ENCODE measurements around the gene TTC39B. TPM values are rescaled to one million over a fixed set of nuclear protein-coding genes. Genes with fewer than 3 reads are reported as not detected.

Gene TTC39B
- total RNA-seq, 1 donor from 2014 or later, result 7.3 TPM

DNA sequence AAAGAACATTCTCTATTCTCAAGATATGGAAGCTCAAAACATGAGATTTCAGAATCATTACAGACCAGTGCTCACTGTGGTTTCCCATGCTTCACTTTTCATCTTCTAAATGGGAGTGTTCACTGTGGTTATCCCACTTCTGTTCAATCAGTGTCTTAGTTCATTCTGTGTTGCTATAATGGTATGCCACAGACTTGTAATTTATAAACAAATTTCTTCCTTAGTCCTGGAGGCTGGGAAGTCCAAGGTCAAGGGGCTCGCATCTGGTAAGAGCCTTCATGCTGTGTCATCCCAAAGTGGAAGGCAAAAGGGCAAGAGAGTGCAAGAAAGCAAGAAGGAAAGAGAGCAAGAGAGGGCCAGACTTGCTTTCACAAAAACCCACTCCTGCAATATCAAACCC, 146.3 kb downstream of the TTC39B start:
- DNase-seq, result peak; percentile 36

- DNase-seq, result no peak
Measured at GRCh38 chr9:15158064-15158463, 149.0 kb downstream of the TTC39B start.

- DNase-seq, result no peak
Measured at GRCh38 chr9:15157381-15157780, 149.6 kb downstream of the TTC39B start.

DNA sequence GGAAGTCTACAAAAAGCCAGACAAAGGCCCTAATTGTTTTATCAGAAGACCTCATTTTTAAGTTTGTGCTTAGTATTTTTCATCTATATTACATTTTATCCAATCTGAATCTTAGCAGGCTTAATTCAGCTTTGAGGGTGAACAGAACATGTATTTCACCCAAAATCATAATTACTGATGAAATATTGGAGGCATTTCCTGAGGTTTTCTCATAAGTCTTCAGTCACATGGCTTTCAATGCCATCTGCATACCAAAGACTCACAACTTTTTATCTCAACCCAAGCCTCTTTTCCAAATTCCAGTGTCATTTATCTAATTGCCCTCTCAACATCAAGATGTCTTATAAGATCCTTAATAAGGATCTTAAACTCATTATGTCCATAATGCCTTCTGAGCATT, 150.8 kb downstream of the TTC39B start:
- peak; percentile 63 for DNase-seq

DNA sequence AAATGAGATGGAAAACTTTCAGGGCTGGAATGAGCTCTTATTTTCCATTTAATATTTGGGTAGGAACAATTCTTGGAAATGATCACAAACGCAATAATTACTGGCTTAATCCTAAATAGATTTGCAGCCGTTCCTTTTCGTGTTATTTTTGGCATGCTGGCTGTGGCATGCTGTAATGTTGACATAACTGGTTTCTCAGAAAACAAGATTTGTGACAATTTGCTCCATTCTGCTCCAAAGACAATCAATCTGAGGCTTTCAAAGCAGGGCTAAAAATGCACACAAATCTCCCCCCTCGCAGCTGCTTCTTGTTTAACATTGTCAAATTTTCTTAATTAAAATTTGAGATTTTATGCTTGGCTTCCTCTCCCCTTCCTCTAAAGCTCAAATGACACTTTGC, 151.2 kb downstream of the TTC39B start:
- DNase-seq, result peak; percentile 96

DNA sequence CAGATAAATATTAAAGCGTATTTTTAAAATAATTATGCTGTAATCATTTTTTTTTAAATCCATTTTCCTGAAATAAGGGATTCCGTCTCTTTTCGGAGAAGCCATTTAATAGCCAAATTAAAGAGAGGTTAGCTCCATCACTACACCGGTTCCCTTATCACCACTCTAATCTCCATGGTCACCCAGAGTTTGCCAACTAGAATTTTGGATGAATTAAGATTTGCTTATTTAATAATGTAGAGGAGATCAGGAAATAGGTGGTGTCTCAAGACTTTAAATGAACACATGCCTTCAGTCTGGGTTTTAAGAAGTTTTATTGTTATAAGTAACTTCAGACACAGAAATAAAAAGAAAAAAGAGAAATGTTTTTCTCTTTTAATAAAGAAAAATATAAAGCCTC, 151.7 kb downstream of the TTC39B start:
- peak; percentile 45 for DNase-seq

DNA sequence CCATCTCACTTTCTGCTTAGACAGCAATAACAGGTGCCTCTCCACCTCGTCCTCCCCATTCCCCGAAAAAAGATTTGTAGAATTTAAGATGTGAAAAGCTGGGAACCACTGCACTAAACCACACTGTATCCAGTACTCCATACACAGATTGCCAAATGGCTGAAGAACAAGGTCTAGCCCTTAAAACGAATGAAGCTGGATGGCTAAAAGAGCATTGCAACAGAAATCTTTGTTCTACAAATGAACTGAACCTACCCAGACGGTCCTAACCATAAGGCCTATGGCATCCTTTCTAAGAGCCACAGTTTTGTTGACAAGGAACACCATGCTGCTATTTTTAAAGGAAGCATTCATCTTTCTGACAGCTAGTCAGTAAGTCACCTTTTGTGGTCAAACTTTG, 152.3 kb downstream of the TTC39B start:
- DNase-seq, result no peak

DNA sequence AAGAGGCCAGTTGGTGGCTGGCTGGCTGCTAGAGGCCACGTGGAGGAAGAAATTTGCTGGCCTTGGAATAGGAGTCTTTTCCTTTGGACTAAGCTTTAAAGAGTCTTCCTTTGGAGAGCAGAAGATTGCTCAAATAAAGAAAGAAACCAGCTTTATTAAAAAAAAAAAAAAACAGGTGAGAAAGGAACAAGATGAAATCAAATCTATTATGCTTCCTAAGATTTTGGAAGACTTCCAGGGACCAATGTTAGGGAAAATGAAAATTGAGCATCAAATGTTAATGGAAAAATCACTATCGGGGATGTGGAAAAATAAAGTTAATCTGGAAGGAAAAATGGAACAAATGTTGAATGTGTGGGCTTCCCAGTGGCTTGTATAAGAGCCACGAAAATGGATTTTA, 153.1 kb downstream of the TTC39B start:
- no peak for DNase-seq

GRCh38 chr9:15150939-15151338, 156.1 kb downstream of the TTC39B start:
- DNase-seq, result peak; percentile 70

GRCh38 chr9:15149450-15149849, 157.6 kb downstream of the TTC39B start:
- peak; percentile 62 for DNase-seq

DNA sequence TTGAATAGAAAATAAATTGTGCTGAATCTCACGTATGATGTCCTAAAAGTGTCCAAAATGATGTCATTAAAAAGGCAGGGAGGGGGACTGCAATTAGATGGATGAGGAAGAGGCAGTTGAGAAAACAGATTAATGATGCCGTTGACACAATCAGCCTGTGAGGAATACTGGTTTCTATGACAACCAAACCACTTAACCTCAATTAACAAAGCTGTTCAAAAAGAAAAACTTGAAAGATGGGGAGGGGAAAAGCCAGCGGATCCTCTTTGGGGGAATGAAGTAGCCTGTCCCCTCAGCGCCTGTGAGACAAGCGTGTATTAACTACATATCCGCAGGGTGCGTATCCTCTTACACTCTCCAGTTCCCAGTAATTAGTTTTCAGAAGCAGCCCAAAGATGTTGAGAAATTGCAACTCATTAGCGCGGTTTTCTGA, 160.7 kb downstream of the TTC39B start:
- no peak for DNase-seq

DNA sequence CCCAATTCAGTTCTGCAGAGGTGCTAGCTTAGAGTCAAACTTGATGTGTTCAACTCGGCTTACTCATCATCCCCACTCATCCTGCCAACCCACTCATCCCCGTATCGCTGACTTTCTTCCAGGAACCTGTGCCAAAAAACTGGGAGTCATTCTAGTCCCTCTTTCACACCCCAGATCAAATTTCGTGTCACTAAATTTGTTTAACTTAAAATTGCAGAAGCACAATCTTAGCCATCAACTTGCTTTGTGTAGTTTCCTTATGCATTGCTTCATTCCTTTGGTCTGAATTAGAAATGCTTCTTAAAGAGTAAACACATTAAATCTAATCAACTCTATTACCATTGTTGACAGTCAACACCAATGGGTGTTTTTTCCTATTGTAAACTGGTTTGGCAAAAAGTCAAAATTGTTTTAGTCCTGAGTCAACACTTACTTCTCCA, 162.4 kb downstream of the TTC39B start:
- peak; percentile 33 for DNase-seq

- DNase-seq, result peak; percentile 80
Measured at GRCh38 chr9:15142878-15143534, 164.0 kb downstream of the TTC39B start.

DNA sequence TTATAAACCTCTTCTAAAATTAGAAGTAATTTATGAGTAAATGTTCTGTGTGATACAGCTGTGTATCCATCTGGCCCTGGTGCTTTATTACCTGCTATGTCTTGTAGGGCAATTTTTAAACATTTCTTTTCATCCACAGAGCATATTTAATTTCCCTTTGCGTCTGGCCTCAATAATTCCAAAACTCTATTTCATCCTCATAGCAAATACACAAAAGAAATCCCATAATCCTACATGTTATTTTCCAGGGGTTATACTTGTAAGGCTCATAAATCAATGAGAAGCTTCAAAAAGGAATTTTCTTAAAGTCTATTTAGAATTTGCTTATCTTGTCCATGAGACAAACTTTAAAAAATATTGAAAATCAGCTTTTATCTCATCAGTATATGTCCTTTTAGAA, 167.0 kb downstream of the TTC39B start:
- DNase-seq, result no peak

- no peak for DNase-seq
Measured at GRCh38 chr9:15139469-15139868, 167.5 kb downstream of the TTC39B start.

- no peak for DNase-seq
Measured at GRCh38 chr9:15138357-15138686, 168.7 kb downstream of the TTC39B start.

- no peak for DNase-seq
Measured at GRCh38 chr9:15137658-15138356, 169.2 kb downstream of the TTC39B start.

GRCh38 chr9:15137089-15137488, 169.9 kb downstream of the TTC39B start:
- no peak for DNase-seq

DNA sequence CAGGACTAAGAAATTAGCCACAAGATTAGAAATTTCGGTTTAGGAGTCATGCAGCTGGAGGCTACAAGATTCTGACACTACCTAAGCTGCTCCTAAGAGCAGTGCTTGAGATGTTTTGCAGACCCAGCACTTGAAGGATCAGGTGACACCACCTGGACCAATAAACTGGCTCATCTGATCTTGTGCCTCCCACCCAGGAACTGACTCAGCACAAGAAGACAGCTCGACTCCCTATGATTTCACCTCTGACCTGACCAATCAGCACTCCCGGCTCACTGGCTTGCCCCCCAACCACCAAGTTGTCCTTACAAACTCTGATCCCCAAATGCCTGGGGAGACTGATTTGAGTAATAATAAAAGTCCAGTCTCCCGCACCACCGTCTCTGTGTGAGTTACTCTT, 170.4 kb downstream of the TTC39B start:
- DNase-seq, result no peak

DNA sequence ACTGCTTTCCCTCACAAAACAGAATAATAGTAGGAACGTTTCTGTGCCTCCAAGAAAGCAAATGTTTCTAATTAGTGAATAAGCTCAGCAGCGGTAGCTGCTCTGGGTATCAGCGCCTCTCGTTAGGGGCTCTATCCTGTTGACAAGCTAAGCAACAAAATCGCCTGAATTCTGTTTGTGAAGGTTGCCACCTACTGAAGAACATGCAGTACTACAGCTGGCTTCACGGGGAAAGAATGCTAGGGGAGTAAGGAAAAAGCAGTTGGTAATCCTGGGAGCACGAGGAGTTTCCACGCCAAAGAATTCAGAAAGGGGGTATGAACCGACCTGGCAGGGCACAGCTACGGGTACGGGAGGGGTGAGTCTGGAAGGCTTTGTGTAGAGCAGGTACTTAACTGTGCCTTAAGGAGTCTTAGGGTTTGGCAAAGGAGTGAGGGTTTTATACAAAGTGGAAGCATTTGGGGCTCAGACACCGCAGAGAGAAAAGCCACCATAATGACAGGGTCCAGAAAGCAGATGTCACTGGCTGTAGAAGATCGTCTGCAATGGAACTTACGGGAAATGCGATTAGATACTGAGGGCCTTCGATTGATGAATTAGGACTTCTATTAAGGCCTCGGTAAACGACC, 171.7 kb downstream of the TTC39B start:
- peak; percentile 84 for DNase-seq

DNA sequence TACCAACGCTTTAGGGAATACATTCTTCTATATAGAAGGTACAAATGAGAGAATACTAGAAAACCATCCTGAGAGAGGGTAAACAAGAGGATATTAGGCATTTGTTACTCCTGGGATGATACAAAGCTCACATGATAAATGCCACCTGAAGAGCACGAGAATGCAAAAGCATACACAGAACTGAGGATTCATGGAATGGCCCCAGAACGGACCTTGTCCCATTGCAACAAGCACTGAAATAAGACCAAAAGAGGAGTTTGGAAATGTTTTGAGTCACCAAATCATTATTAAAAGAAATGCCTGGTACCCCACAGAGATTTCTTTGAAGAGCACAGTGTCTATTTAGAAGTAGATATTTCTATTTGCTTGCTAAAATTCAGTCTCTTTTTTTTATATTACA, 173.5 kb downstream of the TTC39B start:
- DNase-seq, result no peak

GRCh38 chr9:15132091-15132490, 174.9 kb downstream of the TTC39B start:
- DNase-seq, result no peak

- no peak for DNase-seq
Measured at GRCh38 chr9:15131094-15131493, 175.9 kb downstream of the TTC39B start.

- no peak for DNase-seq
Measured at GRCh38 chr9:15127831-15128230, 179.2 kb downstream of the TTC39B start.

Measured in dermis blood vessel endothelial cell (primary cell).